ENCODE data around the gene CPNE5. TPM values are rescaled to one million over a fixed set of nuclear protein-coding genes. Genes with fewer than 3 reads are reported as not detected.

The CPNE5 gene
- total and polyA plus RNA-seq, 10 donors = 9.5 to 33.4 (median 19.3) TPM

GRCh38 chr6:36695414-36695813 lies 143.8 kb downstream of the CPNE5 start:
- Histone ChIP-seq H3K9me3 (no peaks in the 10 kb centered on the region), H3K36me3 (no peaks in the 10 kb centered on the region), H3K27ac (no peak overlapping the region), H3K4me3 (no peak overlapping the region), H3K27me3 (replicated peaks in 1 of 7) (no peaks in the 10 kb centered on the region), H3K4me1 (peaks cover 12 to 67% (median 23%) of the 10 kb centered on the region in 6 donors)
- no peak for DNase-seq
- no peak for TF ChIP-seq POLR2AphosphoS5 (IDR thresholded peaks at IDR 0.05)
- no peak for TF ChIP-seq CTCF (IDR thresholded peaks at IDR 0.05 in 8 of 11, conservative IDR thresholded peaks at IDR 0.05 in 3 of 11)
- no peak for TF ChIP-seq POLR2A (IDR thresholded peaks at IDR 0.05)
- intact Hi-C loops (cut with DNase I; ENCODE audit: low total_unique reads) = no loop called here
- 77 to 82% (median 78%) methylated on average over 2 of the region's 2 CpGs for WGBS, 5 donors

- Histone ChIP-seq H3K4me1 (peaks cover 12 to 60% (median 23%) of the 10 kb centered on the region in 6 donors), H3K36me3 (no peaks in the 10 kb centered on the region), H3K27ac (no peak overlapping the region), H3K27me3 (replicated peaks in 1 of 7) (no peaks in the 10 kb centered on the region), H3K4me3 (no peak overlapping the region), H3K9me3 (no peaks in the 10 kb centered on the region)
- 88 to 93% (median 92%) methylated on average over 6 of the region's 6 CpGs for WGBS, 5 donors
- intact Hi-C loops (cut with DNase I; ENCODE audit: low total_unique reads) = loop anchor here (5.0 kb wide), 1 partner anchor 63 kb away; no protein-coding TSS in a partner anchor
- TF ChIP-seq POLR2A (IDR thresholded peaks at IDR 0.05) (no peak), CTCF (IDR thresholded peaks at IDR 0.05 in 8 of 11, conservative IDR thresholded peaks at IDR 0.05 in 3 of 11) (no peak), POLR2AphosphoS5 (IDR thresholded peaks at IDR 0.05) (no peak)
- DNase-seq = no peak
Measured at GRCh38 chr6:36694616-36695015, 144.6 kb downstream of the CPNE5 start.

- WGBS, 5 donors = 76 to 89% (median 82%) methylated on average over 27 of the region's 27 CpGs
- H3K36me3 ChIP-seq = no peaks in the 10 kb centered on the region
- no peaks in the 10 kb centered on the region for H3K9me3 ChIP-seq
- no peak for TF ChIP-seq CTCF (IDR thresholded peaks at IDR 0.05 in 8 of 11, conservative IDR thresholded peaks at IDR 0.05 in 3 of 11)
- H3K4me1 ChIP-seq = peaks cover 12 to 45% (median 23%) of the 10 kb centered on the region in 6 donors
- DNase-seq = peak; percentile 62
- no peaks in the 10 kb centered on the region for H3K27me3 ChIP-seq (replicated peaks in 1 of 7)
- intact Hi-C loops (cut with DNase I; ENCODE audit: low total_unique reads) = loop anchor here (5.0 kb wide), 1 partner anchor 64 kb away; no protein-coding TSS in a partner anchor
- H3K27ac ChIP-seq = peak overlapping the region in 5 of 8 donors; percentile 67 to 89 (median 75)
- no peak overlapping the region for H3K4me3 ChIP-seq
Measured at GRCh38 chr6:36692861-36693702, 146.2 kb downstream of the CPNE5 start.

- TF ChIP-seq POLR2A (IDR thresholded peaks at IDR 0.05) (no peak), POLR2AphosphoS5 (IDR thresholded peaks at IDR 0.05) (peak in 2 of 3 donors; percentile 53 to 55)
- H3K27me3 ChIP-seq (replicated peaks in 1 of 7) = no peaks in the 10 kb centered on the region
- peak overlapping the region; percentile 40 to 89 (median 72) for H3K27ac ChIP-seq
- intact Hi-C loops (cut with DNase I; ENCODE audit: low total_unique reads) = loop anchor here (5.0 kb wide), 1 partner anchor 65 kb away; no protein-coding TSS in a partner anchor
- peak; percentile 92 for DNase-seq
- WGBS, 5 donors = 13 to 16% (median 14%) methylated on average over 3 of the region's 3 CpGs
- no peaks in the 10 kb centered on the region for H3K9me3 ChIP-seq
- H3K36me3 ChIP-seq = peaks cover 0 to 8% (median 0%) of the 10 kb centered on the region in 6 donors
- peak overlapping the region in 1 of 8 donors; percentile 11 for H3K4me3 ChIP-seq
- H3K4me1 ChIP-seq = peaks cover 12 to 36% (median 21%) of the 10 kb centered on the region in 6 donors
Measured at GRCh38 chr6:36692220-36692619, 147.0 kb downstream of the CPNE5 start.

Data from spleen (tissue), 11 donors.